HT1080 (cell line): Measurements from ENCODE around the gene PTPRD. TPM values are rescaled to one million over a fixed set of nuclear protein-coding genes. Genes with fewer than 3 reads are reported as not detected.
"Not testable (repeated sequence)": the region's sequence is repeated elsewhere in the genome, so short reads cannot be mapped to it uniquely, and the experiment has no call there.

ENCODE experiments used
- DNase-seq: peaks from one replicate; pipeline ENCODE4 v3.0.0-alpha.2; 2015; ENCODE audit warnings: low read depth
- total RNA-seq: library from RNA; depleted of rRNA; stranded (reverse); fragments of >200 nt; shearing (Covaris generic); gene quantifications from 2 replicates; pipeline ENCODE4 v1.2.3, GENCODE V29; 2014

Gene PTPRD
- total RNA-seq, 1 experiment from 2014 or later: 9.6 TPM

DNA sequence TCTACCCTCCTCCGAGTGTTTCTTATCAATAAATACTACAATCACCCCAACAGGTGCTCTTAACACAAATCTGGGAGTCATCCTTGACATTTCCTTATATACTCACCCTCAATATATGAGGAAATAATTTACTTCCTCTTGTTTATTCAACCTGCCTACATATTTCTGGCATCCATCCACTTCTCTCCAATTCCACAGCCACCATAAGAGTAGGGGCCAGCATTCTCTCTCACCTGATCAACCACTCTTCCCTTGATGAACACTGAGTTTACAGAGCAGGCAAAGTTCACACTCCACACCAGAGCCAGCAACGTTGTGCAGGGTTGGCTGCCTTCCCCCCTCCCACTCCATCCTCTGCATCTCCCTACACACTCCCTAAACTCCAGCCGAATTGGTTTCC, 1908.9 kb downstream of the PTPRD start:
- DNase-seq: no peak

DNA sequence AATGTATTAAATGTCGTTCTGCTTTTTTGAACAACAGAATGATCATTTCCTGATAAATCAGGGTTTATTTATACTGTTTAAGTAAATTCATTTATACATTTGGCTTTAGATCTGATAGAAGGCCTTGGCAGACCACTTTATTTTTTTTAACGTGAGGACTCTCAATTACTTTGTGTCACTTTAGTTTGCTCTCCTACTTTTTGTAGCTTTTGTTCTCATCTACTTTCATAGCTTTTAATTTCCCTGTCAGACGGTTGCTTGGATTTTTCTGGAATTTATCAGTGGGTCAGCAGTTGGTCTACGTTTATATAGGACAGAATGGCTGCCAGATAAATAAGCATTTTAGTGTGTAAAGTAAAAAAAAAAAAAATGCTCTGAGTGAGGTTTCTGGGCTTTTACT, 1910.9 kb downstream of the PTPRD start:
- DNase-seq: no peak

DNA sequence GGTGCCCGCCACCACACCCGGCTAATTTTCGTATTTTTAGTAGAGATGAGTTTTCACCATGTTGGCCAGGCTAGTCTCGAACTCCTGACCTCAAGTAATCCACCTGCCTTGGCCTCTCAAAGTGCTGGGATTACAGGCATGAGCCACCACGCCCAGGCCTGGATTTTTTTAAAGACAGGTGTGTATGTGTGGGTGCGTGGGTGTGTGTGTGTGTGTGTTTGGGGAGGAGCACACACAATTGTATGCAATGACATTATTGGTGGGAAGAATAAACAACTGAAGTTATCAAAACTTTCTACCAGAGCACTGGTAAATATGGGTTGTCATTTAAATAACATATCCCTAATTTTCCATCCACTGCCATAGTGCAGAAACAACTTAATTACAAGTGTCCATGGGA, 1915.2 kb downstream of the PTPRD start:
- DNase-seq: not testable (repeated sequence)

DNA sequence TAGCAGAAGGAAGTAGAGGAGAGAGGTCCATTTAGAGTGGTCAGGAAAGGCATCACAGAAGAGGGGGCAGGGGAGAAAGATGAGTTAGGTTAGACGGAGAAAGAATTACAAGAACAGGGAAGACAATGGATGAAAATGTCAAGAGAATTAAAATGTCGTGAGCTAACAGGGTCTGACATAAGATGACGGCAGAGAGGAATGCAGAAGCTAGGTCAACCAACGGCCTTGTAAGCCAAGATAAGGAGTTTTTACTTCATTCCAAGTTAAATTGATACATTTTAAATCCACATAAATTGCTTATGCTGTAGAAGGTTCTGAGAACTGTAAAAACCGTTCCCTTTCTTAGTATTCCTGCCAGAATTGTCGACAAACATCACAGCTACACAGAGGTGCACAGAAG, 1916.3 kb downstream of the PTPRD start:
- no peak for DNase-seq

DNA sequence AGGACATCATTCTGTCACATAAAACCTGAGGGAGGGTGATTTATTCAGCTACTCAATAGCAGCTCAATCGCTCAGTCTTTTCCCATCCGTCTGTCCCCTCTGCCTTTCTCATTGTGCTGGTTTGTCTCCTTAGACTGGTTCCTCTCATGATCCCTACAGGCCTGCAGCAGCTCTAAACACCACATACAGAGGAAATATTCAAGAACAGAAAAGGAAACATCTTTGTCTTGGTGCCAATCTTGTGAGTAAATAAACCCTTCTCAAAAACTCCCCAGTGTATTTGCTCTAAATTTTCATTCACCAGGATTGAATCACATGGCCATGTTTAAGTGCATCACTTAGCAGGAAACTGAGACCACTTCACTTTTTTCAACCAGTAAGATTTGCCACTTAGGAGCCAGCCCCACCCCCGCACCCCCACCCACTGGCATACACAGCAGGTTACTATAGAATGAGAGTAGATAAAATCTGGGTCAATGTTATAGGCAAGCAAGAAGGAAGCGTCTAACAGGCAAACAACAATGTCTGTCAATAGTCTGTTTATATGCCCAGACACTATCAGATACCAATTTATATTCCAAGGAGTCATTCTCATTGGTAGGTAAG, 1917.7 kb downstream of the PTPRD start:
- DNase-seq: no peak

DNA sequence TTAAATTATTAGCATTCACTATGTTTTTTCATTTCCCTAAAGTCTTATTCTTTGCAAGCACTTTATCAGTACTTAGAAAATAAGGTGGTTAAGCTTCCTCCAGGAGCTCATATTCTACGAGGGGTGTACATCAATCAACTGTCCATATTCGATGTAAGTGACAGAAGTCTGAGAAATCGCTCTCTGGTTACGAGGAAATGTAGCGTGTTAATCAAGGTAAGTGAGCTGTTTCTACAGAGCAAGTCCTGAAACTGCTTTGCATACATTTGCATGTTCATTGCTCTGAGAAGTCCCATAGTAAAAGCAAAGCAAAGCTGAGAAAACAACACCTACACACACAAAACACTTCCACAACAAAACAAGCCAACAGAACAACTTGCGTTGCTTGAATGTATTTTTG, 1919.3 kb downstream of the PTPRD start:
- no peak for DNase-seq

DNA sequence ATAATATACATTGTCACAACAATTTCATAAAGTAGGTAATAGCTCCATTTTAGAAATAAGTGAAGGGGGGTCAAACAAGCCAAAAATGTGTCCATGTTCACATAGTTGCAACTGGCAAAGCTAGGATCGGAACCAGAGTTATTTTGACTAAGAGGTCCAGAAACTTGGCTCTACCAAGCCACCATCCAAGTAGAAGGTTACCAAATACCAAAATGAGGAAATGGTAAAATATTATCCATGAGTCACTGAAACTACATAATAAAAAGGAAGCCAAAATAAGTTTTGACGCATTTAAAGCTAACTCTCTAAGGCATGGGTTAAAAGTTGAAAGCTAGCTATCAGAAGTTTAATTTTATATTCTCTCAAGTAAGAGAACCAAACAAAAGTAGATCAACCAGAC, 1926.3 kb downstream of the PTPRD start:
- DNase-seq: no peak

DNA sequence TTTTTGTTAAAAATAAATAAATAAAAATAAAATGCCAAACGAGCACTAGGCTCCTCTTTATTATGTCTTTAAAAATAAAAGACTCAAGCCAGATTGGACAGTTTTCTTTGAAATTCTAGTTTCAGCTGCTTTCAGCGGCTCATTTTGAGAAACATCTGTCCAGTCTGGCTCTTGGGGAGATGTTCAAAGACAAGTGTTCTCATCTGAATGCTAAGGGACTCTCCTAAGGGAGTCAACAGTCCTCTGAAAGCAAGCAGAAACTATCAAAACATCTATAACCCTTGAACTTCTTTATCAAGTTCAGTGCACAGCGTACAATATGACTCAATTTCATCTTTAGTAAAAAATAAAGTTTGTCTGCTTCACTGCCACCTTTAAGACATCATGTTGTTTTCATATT, 1927.0 kb downstream of the PTPRD start:
- DNase-seq: no peak

DNA sequence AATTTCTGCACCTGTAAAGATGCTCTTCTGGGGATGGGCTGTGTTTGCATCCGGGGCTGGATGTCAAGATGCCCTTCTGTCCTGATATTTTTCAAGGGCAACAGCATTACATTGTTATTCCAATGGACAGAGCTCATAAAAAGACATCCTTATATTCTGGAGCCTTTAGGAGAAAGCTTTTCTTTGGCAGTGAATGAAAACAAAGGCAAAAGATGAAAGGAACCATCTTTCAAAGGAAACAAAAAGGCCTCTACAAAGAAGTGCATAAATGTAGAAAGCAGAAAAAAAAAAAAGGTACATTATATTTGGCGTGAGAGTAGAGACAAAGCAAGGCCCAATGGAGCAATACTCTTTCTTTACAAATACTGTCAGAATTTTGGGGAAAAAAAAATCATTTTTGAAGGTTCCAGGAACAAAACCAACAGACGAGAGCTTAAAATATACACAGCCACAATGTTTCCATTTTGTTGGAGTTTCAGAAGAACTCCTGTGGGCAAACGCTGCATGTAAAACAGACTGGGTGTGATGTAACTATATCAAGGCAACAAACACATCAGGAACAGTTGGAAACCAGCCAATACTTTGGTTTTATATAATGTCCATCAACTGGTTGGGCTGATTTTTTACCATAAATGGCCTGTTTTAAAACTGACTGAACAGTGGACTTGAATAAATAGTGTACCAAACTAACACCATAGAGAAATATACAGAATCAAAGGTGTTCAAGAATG, 1927.7 kb downstream of the PTPRD start:
- DNase-seq: no peak

DNA sequence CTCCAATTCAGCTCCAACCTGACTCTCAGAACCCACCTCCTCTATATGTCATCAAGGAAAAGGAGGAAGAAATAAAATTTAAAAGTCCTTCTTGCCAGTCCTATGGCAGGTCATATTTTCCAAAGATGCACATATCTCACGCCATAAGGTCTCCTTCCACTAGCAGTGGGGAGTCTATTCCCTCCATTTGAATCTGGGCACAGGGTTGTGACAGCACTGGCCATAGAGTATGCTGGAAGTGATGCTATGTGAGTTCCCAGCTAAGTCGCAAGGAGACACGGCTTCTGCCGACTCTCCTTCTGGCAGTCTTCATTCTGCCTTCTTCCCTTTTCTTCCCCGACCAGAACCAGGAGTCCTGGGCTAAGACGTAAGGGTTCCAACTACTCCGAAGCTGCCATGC, 1929.3 kb downstream of the PTPRD start:
- DNase-seq: no peak

DNA sequence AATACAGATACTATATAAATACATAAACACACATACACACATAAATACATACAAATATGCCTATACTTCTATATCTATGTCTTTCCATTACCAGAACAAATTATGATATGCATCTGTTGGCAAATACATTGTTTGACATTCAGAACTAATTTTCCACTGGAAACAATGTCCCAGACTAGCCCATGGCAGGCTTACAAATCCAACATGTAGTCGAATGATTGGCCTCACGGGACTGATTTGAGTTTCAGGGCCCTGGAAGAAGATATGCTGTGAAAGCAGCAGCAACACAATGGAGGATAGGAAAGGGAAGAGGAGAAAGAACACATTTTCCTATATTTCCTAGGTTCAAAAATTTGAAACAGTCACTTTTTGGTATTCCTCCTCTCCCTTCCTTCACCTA, 1932.1 kb downstream of the PTPRD start:
- no peak for DNase-seq

DNA sequence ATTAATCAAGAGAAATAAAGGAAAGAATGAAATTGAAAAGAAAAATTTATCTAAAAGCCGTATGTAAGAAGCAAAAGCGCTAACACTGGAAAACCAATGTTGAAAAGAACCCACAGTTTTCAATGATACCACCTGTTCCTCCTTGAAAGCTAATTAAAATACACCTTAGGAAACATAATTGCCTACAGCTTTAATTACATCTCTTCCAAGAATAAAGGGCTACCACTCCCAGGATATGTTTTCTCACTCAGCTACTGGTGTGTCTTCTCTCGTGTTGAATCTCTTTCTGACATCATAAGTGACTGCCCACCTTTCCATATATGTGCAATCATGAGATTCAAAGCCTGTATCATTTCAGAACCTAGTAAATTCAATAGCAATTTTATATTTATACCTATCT, 1932.6 kb downstream of the PTPRD start:
- no peak for DNase-seq

DNA sequence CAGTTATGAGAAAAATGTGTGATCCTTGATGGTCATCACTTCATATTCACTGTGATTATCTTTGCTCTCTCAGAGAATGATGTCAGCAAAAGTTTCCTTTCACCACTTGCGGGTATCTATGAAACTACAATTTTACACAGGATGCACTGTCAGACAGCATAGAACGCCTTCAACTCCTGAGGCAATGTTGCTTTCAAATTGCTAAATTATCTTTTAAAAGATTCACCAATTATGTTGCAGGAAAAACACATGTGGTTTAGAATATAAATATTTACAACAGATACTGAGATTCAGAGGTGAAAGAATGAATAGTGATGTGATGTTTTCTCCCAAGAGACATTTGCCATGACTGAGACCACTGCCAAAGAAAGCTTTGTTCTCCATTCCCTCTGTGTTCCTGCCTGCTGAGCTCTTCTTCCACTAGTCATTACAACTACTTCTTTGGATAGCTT, 1933.4 kb downstream of the PTPRD start:
- no peak for DNase-seq

DNA sequence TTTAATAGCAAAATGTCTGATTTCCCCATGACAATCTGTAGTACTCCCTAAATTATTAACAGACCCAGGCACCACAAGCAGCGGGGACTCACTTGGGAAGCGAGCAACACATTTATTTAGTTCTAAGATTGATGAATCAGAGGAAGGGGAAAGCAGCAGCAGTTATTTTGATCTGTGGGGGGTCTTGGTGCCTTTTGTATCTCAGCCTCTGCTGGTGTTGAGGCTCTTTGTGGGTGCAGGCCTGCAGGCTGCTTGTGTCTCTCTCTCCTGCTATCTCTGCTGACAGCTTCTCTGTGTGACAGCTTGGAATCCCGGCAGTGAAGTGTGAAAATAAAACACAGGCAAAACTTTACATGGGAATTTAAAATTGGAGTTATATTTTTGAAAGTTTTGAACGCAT, 1935.1 kb downstream of the PTPRD start:
- DNase-seq: no peak

DNA sequence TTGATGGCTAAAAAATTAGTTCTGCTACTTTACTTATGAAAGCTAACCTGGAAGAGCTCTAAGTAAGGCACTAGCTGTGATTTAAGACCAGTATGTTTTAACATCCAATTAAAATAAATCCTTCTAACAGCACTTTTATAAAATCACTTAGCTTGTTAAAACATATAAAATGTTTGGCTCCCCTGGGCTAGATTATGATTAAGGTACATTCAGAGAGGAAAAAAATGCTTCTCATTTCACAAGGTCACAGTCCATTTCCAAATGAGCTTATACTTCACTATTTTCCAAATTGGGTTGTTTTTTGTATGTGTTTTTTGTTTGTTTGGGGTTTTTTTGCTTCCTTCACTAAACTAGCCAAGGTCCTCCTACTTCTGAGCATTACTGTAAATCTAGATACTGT, 1938.3 kb downstream of the PTPRD start:
- DNase-seq: no peak

DNA sequence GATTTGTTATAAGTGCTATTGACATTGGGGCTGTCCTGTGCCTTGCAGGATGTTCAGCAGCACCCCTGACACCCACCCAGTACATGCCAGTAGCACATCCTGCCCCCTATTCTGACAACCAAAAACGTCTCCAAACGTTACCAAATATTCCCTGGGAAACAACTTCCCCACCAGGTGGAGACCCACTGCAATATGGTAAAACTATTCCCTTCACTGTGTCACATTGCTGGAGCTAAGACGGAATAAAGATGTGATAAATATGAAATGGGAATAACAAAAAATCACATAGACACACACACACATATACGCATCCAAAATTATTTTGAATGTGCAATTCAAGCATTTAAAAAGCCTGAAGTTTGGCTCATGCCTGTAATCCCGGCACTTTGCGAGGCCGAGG, 1939.0 kb downstream of the PTPRD start:
- no peak for DNase-seq

DNA sequence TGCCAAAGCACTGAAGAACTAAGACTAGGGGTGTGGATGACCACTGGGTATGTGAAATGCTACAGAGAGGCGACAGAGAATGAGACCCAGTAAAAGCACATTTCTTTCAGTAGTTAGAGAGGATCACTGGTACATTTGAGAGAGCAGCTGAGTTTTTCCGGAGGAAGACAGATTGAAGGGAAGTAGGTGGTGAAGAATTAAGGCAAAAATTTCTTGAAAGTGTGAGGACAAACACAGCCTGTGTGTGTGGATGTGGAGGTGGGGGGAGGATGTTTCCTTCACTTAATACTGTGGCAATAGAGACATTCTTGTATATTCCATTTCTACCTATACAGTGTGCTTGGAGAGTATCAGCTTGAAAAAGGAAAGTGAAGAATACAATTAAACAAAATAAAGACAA, 1942.1 kb downstream of the PTPRD start:
- no peak for DNase-seq

DNA sequence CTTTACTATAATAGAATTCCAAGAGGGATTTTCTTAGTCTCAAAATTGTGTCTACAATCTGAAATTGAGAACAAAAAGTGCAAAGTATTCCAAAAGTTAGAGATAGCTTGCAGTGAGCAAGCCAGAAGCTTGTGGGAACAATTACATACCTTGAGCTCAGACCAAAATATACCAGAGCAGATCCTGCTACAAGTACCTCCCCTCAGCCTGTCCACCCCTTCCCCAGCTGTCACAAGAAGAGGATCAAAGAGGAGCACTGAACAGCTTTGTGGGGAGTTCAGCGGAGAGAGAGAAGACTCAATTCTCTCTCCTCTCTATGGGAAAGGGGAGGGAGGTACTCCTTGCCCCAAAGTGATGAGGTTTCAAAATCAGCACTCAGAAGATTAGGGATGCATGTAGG, 1944.1 kb downstream of the PTPRD start:
- no peak for DNase-seq

DNA sequence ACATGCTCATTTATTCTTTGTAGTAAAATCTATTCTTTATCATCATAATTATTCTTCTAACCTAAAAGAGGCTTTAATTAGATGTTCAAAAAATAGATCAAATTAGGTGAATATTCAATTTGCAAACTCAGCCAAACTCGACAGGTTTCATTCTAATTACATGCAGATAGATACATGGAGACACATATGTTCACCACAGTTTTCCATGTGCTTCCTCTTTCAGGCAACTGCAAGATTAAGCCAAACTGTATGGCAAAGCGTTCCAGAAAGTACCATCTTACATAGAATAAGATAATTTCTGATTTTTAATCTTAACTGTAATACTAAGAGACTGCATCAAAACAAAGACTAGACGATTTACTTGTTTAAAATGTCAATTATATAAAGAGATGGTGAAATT, 1944.6 kb downstream of the PTPRD start:
- no peak for DNase-seq

DNA sequence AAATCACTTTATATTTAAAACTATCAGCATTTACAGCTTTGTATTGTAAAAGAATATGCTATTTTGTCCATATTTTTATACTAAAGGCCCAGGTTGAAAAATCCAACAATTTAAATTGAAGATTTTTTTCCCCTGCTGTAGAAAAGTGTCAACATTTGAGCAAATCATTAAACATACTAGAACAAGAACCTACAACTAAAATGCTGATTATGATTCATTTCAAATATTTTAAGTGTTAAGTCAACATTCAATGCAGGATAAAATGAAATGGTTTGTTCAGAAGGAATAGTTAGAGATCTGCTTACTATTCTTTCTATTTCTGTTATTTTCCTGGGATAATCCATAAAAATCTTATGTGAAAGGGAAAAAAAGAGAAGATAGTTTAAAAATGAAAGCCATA, 1946.7 kb downstream of the PTPRD start:
- no peak for DNase-seq

DNA sequence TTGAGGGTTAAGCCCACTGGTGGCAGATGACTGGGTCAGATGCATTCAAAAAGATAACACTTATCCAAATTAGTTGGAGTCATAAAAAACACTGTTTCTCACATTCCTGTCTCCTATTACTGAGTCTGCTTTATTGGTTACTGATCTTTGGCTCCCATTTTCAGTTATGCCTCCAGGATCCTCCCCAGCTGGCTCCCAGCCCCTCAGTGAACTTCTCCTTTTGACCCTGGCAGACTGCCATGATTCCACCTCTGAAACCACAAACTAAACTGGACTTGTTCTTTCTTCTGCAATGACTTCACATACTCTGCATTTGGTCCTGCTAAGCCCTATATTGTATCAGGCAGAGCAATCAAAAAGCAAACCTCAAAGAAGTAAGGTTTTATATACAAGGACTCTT, 1952.4 kb downstream of the PTPRD start:
- peak; percentile 61 for DNase-seq

DNA sequence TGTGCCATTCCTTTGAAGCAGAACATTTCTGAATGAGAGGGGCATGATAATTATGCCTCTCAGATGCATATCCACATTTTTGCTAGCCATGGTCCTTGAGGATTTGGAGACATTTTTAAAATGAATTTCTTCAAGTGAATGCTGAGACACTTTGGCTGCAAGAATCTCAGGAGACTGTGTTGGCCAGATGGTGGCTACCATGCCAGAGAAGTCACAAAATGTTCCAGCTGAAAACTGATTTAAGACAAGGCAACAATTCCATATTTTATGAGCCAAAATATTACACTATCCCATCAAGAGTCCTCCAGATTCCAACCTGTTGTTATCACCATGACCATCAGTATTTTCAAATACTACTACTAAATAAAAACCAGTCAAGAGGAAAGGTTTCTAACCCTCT, 1953.7 kb downstream of the PTPRD start:
- no peak for DNase-seq

DNA sequence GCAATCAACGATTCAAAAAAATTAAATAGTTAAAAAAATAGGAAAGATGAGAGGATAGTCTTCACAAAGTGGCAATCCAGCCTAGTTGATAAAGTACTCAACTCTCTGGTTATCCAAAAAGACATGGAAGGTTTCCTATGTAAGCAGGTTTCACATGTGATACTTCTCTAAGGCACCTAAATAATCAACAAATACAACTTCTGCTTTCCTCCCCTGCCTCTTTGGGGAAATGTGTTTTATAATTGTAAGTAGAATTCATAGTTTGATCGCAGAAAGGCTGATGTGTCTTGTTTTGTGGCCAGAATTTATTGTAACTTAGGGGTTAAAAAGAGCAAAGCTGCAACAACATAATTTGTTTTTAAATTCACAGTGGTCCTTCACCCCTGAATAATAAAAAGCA, 1957.7 kb downstream of the PTPRD start:
- DNase-seq: no peak
